ENCODE data around the gene ST3GAL2. TPM values are rescaled to one million over a fixed set of nuclear protein-coding genes. Genes with fewer than 3 reads are reported as not detected.

Gene ST3GAL2
- total RNA-seq, 1 experiment from 2014 or later: 49.4 TPM

- Mint-ChIP-seq H3K4me1 (peaks cover 12% of the 10 kb centered on the region), H3K4me3 (no peak overlapping the region), H3K36me3 (peaks cover 7% of the 10 kb centered on the region; the same call in 1 of the 2 replicates), H3K27ac (no peak overlapping the region), H3K27me3 (ENCODE audit: low read depth) (no peaks in the 10 kb centered on the region), H3K9me3 (no peaks in the 10 kb centered on the region)
- ATAC-seq (no peak), DNase-seq (ENCODE audit: low spot score) (no peak)
- ChIA-PET CTCF (interaction anchor here (1.1 to 2.9 kb wide), 3 partner anchors 67 to 80 kb away, joined by 3 to 14 read pairs (median 3); no protein-coding TSS in a partner anchor), POLR2A (no interaction called here)
- TF ChIP-seq TEAD1 (CRISPR knock-in tag; IDR thresholded peaks at IDR 0.05): no peak
- TF ChIP-seq OVOL2 (CRISPR knock-in tag; IDR thresholded peaks at IDR 0.05; ENCODE audit: borderline replicate concordance): no peak
- no peak for TF ChIP-seq PRRX2 (CRISPR knock-in tag; IDR thresholded peaks at IDR 0.05)
- TF ChIP-seq CREB1 (CRISPR knock-in tag; IDR thresholded peaks at IDR 0.05): no peak
- no peak for TF ChIP-seq GABPB1 (CRISPR knock-in tag; IDR thresholded peaks at IDR 0.05)
- no peak for TF ChIP-seq RELA (CRISPR knock-in tag; IDR thresholded peaks at IDR 0.05; ENCODE audit: borderline replicate concordance)
- no peak for TF ChIP-seq CBFB (CRISPR knock-in tag; IDR thresholded peaks at IDR 0.05; ENCODE audit: low read depth)
These were observed 39.5 kb downstream of the ST3GAL2 start for GRCh38 chr16:70399381-70399780.

GRCh38 chr16:70398177-70398743 is 40.6 kb downstream of the ST3GAL2 start:
- ATAC-seq (no peak), DNase-seq (ENCODE audit: low spot score) (no peak)
- no peaks in the 10 kb centered on the region for H3K9me3 Mint-ChIP-seq
- no peak overlapping the region for H3K4me3 Mint-ChIP-seq
- peaks cover 7% of the 10 kb centered on the region for H3K4me1 Mint-ChIP-seq
- TF ChIP-seq ZBTB21 (CRISPR knock-in tag; IDR thresholded peaks at IDR 0.05; ENCODE audit: borderline replicate concordance) (no peak), FOXP1 (CRISPR knock-in tag; IDR thresholded peaks at IDR 0.05; ENCODE audit: borderline replicate concordance) (no peak), ATF2 (CRISPR knock-in tag; IDR thresholded peaks at IDR 0.05; ENCODE audit: borderline replicate concordance, low read depth) (no peak), IRF2 (CRISPR knock-in tag; IDR thresholded peaks at IDR 0.05; ENCODE audit: borderline replicate concordance, low read depth) (no peak), FOXK1 (CRISPR knock-in tag; IDR thresholded peaks at IDR 0.05) (no peak), NFYB (CRISPR knock-in tag; conservative IDR thresholded peaks at IDR 0.05; ENCODE audit: low read depth) (no peak), ZNF219 (CRISPR knock-in tag; IDR thresholded peaks at IDR 0.05; ENCODE audit: borderline replicate concordance) (no peak), GRHL2 (CRISPR knock-in tag; IDR thresholded peaks at IDR 0.05; ENCODE audit: insufficient replicate concordance, severe bottlenecking) (no peak), FOXJ3 (CRISPR knock-in tag; IDR thresholded peaks at IDR 0.05; ENCODE audit: borderline replicate concordance) (no peak), GTF2I (CRISPR knock-in tag; conservative IDR thresholded peaks at IDR 0.05) (no peak), ZSCAN18 (CRISPR knock-in tag; IDR thresholded peaks at IDR 0.05) (no peak), NFE2L1 (CRISPR knock-in tag; IDR thresholded peaks at IDR 0.05) (no peak), FOXP4 (CRISPR knock-in tag; IDR thresholded peaks at IDR 0.05) (no peak), TEAD4 (CRISPR knock-in tag; IDR thresholded peaks at IDR 0.05) (no peak), ZNF121 (CRISPR knock-in tag; IDR thresholded peaks at IDR 0.05) (no peak), OVOL2 (CRISPR knock-in tag; IDR thresholded peaks at IDR 0.05; ENCODE audit: borderline replicate concordance) (no peak), ZBTB43 (CRISPR knock-in tag; IDR thresholded peaks at IDR 0.05) (no peak), RELA (CRISPR knock-in tag; IDR thresholded peaks at IDR 0.05; ENCODE audit: borderline replicate concordance) (no peak)
- peaks cover 10% of the 10 kb centered on the region; the same call in 1 of the 2 replicates for H3K36me3 Mint-ChIP-seq
- no peak overlapping the region for H3K27ac Mint-ChIP-seq
- ChIA-PET POLR2A (no interaction called here), CTCF (no interaction called here)
- H3K27me3 Mint-ChIP-seq (ENCODE audit: low read depth): no peaks in the 10 kb centered on the region

Data from WTC11 (cell line).